WTC11 (cell line): Measurements from ENCODE around the gene LIMA1.

Source experiments
- CTCF ChIP-seq: fragments of 200-600 bp; IDR thresholded peaks from 2 replicates; pipeline ENCODE4 v1.8.0; 2022; ENCODE audit warnings: antibody characterized with exemption
- IRF2 ChIP-seq: sonication (generic); formaldehyde crosslinking; IDR thresholded peaks from 2 replicates; pipeline ENCODE4 v1.8.0; 2022; ENCODE audit warnings: low read depth, missing genetic modification reagents, borderline replicate concordance
- TEAD4 ChIP-seq: sonication (generic); formaldehyde crosslinking; IDR thresholded peaks from 2 replicates; pipeline ENCODE4 v1.8.0; 2022; ENCODE audit warnings: mild to moderate bottlenecking, missing genetic modification reagents

GRCh38 chr12:50268482-50268881 is 14.8 kb downstream of the LIMA1 start:
- TF ChIP-seq IRF2 (no peak), TEAD4 (no peak), CTCF (no peak)
